CD4-positive, alpha-beta T cell treated with Interleukin-4 for 4 hours (primary cell): ENCODE measurements around the gene PRRG3.

Source experiments
- DNase-seq: peaks from one replicate; pipeline ENCODE4 v3.0.0-alpha.2; 2020

The PRRG3 gene

DNA sequence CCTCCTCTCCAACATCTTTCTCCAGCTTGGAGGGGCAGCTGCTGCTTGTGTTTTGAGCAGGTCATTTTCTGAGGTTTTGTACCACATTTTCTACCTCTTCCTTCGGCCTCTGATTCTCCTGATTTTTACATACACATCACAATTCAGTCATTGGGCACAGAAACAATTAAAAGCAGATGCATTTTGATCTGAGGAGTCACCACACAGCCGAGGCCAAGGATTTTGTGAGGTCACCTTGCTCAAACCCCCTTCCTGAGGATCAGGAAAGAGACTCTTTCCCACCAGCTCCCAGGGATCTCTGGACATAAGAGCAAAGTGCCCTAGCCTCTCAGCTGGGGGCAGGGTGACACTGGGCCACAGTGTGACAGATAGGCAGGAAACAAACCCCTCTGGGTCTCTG is 15.2 kb downstream of the PRRG3 start:
- no peak for DNase-seq

DNA sequence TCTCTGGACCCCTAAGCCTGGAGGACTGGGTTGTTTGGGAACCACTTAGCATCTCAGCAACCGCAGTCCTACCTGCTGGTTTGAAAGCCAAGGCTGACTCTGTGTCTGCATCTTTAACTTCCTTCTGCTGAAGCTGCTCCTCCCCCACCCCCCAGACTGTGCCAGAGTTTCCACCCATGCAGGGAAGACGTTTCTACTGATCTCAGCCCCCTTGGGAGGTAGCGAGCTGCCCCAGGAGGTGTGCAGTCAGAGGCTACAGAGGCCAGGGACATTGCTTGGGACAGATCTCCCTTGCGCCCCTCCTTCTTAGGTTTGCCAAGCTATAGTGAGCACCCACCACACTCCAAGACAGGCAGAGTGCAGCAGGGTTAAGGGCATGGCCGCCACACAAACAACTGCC is 15.9 kb downstream of the PRRG3 start:
- DNase-seq: no peak

DNA sequence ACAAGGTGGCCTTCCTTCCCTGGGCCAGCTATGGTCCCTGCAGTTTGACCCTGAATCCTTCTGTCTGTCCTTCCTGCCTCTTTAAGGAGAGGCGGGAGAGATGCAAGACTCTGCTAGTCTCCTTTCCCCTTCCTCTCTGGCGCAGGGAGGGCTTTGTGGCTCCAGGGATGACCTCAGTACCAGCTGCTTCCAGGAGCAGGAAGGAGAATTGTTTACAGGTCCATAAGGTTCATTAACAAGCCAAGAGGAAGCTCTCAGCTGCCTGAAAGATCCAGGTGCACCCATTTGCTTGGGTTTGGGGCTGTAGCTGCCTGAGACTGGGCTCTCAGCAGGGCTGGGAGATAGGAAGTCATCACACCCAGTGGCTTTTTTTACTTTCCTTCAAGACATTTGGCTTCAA is 16.5 kb downstream of the PRRG3 start:
- DNase-seq: no peak

DNA sequence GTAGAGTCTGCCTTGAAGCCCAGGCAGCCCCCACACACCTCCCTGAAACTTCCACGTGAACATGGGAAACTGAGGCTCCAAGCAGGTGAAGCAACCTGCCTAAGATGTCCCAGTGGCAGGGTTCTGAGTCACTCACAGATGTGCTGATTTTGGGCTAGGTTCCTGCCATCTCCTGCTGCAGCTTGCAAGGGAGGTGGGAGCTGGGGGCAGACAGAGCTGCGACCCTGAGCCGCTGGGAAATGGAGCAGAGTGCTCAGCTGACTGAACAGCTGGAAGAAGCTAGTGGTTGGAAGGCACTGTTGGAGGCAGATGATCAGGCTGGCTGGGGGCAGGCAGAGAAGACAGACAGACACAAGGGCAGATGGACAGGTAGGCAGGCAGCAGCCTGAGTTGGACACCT is 17.0 kb downstream of the PRRG3 start:
- no peak for DNase-seq

DNA sequence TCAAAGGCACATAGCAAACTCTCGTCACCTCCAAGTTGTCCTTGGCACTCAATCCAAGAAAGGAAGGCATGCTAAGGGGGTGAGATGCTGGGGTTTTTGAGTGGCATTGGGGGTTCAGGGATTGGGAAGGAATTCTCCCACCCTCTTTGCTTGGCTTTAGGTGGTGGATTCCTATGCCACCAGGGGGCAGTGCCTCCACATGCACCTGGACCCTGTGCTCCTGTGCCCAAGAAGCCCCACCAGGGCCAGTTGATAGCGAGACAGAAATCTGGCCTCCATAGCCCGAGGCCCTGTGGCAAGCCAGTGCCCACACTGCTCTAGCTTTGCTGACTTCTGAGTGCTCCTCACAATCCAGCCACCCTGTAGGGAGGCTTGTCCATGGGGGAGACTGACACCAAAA is 18.6 kb downstream of the PRRG3 start:
- DNase-seq: no peak

DNA sequence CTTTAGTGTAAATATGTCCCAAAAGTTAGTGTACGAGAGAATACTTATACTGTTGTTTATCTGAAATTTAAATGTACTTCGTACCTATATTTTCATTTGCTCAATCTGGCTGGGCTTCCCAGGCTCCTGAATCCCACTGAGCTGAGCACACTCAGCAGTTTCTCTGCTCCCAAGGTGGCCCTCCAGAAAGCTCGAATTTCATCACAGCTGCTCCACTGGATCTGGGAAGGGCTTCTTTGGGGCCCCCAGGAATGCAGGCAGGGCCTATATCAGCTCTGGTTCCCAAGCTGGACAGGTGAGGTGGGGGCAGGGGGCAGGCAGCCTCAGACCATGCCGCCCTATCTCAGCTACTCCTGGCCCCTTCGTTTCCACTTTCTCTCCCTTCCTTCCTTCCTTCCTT is 19.1 kb downstream of the PRRG3 start:
- DNase-seq: no peak

DNA sequence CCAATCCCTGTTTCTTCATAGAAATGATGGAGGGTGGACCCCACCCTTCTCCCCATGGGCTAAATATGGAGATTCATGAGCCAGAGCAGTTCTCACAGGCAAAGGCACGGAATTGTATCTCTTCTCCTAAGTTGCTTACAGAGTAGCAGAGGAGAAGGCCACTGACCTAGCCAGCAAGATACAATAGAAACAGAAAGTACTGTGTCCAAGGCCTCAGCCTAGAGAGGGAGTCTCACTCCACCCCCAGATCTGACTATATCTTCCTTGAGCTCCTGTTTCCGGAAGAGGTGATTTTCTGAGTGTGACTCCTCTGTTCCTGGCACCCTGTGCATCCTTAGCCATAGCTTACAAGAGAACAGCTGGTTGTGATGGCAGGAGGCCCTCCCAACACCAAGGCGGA is 20.5 kb downstream of the PRRG3 start, which contains the start of gene FATE1:
FATE1 (plus strand) TSS at position 284 of the 400 bp plus-strand sequence; CDS start at position 369, 85 bp downstream.
- DNase-seq: no peak

DNA sequence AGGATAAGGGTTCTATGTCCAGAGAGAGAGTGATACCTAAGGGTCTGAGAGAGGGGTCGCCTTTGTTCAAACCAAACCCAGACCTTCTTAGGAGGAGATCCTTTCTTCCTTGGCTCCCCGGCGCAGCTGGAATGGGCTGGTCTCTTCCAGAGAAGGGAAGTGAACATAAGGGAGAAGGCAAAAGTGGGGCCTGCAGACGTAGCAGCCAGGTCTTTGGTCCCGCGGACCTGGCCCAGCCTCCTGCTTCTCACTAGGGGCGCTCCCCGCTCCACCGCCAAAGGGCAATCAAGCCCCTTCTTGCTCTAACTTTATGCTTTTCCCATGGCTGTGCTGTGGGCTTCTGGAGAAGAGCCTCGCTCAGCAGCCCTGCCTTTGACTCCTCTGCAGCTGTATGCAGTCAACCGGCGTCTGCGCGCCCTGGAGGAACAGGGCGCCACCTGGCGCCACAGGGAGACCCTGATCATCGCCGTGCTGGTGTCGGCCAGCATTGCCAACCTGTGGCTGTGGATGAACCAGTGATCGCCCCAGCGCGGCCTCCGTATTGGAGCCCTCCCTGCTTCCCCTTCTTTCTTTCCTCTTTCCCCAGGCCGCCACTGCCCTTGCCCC is 27.1 kb downstream of the PRRG3 start:
- DNase-seq: no peak

DNA sequence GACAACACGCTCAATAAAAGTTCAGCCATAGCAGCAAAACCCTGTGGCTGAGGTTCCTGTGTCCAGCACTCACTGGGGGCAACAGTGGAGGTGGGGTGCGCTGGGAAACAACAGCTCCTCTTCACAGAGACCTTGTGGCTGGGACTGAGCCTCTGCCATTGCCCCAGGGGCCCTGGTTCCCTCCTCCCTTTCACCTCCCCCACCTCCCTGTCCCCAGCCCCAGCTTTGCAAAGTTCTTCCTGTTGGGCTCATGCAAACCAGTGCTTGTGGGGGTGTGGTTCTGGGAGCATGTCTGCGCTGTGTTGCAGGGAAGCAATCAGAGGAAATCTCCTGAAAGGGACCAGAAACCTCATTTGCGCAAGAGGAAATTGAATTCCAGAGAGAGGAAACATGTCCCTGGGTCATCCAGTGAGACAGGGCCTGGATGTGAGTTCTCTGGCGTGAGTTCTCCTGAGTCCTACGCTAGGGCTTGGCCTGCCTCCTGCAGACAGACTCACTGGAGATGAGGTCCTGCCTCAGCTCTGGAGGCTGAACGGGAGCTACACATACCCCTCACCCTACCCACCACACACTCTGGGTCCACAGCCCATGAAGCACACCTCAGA is 28.0 kb downstream of the PRRG3 start:
- no peak for DNase-seq

DNA sequence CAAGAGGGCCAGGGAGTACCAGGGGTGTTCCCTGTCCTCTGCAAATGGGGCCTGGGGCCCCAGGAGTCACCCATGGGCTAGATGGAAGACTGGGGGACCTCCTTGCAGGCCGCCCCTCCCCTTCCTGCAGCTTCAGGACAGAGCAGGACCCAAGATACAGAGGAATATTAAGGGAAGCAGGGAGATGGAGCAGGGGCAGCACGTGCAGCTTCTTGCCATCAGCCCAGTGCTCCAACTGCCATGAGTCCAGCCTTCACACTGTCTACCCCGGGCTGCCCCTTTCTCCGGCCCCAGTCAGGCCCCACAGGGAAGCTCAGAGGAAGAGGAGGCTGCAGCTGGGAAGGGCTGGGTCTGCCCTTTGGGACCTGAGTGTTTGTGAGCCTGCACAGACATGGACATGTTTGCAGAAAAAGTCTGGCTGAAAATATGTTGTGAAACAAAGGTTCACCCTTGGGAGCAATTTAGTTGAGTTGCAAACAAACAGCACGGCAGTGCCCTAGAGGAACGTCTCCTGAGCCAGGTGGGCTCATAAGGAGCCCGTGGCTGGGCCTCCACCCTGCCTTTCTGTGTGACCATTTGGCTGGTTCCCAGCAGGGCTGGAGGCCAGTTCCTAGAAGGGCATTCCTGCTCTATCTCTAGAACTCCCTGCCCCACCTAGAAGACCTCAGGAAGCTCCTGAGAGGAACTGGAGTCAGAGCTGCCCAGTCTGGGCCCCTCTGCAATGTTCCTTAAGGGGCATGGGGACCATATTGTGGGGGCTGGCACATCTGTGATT is 29.5 kb downstream of the PRRG3 start:
- no peak for DNase-seq

DNA sequence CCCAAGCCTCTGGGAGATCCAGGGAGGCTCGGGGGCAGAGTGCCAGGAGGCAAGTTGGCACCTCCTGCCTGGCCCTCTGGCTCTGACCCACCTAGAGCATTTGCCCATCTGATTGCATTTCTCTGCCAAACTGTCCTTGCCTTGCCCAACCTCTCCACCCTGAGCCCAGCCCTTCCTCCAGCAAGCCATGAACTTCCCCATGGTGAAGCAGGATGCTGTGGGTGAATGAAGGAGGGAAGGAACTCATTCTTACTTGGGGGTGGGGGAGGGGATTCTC is 30.0 kb downstream of the PRRG3 start:
- DNase-seq: no peak

DNA sequence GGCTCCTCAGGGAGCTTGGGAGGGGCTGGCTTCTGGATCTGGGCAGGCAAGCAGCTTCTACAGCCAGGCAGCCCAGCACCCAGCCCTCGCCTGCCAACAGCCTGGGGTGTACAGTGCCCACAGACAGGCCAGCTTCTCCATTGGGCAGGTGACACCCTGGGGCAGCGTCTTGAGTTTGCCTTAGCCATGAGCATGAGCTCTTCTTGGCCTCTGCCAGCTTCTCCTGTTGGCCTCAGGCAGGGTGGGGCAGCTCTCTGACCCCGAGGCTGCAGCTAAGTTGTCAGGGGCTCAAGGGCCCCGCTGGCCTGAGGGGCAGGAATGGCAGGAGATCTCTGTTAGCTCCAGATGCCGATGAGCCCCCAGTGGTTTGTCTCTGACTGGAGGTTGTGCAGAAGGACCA is 31.5 kb downstream of the PRRG3 start:
- no peak for DNase-seq

DNA sequence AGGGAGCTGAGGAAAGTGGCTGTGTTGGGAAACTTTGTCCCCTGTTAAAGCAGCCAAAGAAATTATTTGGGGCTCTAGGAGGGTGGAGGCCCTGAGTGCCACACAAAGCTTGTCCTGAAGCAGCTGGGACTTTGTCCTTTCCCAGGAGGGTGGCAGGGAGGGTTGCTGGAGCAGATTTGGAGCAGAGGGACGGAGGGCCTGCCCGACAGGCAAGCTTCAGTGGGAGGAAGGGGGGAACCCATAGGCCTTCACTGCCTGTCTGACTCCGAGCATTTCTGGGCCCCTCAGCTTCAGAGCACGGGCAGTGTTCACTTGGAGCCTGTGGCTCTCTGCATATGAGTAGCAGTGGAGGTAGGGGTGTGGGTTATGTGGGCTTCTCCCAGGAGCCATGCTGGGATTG is 32.1 kb downstream of the PRRG3 start:
- no peak for DNase-seq

DNA sequence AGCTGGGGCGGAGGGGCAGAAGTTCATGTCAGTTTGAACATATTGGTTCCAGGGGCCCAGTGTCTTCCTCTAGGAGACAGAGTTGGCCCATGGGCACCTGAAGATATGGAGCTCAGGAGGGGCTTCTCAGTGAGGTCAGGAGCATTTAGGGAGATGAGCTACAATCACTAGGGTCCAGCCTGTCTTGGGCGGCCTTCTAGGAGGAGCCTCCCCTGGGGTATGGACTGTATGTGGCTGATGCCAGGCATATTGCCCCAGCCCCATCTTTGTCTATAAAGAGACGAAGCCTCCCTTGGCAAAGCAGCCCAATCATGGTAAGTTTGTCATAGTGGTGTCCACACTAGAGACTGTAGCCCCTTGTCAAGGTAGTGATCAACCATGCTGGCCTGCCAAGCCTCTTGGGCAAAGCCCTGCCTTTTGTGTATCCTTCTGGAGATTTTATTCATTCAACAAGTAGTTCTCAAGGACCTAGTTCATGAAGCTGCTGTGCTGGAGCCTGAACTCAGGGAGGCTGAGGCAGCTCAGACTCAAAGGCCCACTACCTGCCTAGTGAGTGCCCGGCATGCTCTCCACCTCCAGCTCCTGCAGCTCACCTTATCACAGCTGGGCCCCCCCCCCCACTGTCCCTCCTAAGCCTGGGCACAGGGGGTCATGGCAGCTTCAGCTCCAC is 33.9 kb downstream of the PRRG3 start:
- no peak for DNase-seq

DNA sequence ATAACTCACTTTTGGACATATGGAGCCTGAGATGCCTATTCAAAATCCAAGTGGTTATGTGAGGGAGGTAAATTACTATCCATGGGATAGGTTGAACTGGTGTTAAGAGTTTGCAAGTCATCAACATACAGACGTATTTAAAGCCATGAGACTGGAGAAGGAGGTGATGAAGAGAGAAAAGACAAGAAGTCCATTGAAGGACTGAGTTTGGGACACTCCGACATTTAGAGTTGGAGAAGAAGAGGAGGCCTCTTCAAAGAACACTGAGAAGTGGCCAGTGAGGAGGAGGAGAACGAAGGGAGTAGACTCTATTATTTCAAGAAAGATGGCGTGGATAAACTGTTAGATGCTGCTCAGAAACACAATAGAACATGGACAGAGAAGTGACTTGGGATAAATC is 39.2 kb downstream of the PRRG3 start, which contains the start of gene CNGA2:
CNGA2 (plus strand) TSS at position 301 of the 400 bp plus-strand sequence. CDS start 3,738 bp downstream, outside the sequence.
- no peak for DNase-seq

DNA sequence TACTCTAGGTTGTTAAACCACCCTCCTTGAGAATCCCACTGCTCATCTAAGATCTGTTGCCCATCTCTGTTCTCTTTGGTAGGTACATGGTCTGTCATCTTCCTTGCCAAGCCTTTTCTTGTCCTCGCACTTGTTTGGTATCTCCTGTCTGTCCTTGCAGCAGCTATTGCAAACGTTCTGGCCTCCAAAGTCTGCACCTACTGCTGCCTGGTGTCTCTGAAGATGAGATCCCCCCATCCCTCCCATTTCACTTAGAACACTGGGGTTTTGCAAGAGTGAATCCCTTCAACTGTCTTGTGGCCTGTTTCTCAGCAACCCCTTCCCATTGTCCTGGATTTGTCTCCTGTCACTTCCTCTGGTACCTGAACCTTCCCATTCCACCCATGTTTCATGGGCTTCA is 40.0 kb downstream of the PRRG3 start:
- DNase-seq: no peak

DNA sequence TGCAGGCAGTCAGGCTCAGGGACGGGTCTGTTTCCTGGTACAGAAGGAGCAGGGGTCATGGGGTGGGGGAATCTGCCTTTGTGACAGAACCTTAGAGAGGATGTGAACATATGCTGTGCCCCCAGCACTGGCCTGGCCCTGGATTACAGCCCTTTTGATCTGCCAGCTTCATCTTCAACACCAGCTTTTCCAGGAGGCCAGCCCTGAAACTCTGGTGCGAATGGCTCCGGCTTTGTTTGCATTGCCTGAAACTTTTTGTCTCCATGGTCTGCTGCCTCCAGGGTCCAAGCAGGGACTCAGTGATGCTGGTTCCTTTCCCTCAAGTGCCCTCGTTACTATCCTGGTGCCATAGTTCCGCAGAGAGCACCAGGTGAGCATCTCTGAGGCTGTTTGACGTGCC is 41.4 kb downstream of the PRRG3 start:
- DNase-seq: no peak

DNA sequence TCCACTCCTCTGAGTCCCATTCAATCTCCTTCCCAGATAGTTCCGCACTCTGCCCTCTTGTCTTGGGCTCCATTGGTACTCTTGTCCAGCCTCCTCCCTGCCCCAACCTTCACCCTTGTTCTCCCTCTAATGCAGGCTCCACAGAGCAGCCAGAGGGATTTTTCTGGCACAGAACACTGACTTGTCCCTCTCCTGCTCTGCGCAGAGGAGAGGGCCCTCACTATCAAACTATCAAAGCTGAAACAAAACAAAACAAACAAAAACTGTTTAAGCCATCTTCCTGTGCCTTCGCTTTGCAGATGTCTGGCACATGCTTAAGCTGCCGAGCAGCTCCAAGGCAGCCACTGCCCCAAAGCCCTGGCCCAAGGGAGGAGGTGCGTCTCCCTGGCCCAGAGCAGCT is 42.2 kb downstream of the PRRG3 start:
- DNase-seq: no peak

DNA sequence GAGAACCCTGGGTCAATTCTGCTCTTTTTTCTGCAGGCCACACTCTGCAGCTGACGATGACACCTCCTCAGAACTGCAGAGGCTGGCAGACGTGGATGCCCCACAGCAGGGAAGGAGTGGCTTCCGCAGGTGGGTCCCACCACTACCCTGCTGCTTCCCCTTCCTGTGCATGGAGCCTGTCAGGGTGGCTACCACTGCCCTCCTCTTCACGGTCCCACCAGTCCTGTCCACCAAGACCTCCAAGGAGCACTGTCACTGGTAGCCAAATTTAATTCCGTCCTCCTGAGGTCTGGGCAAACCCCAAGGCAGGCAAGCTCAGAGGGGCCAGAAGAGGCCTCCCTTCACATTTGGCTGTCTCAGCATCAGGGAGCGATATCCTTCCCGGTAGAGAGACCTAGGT is 43.5 kb downstream of the PRRG3 start:
- no peak for DNase-seq

DNA sequence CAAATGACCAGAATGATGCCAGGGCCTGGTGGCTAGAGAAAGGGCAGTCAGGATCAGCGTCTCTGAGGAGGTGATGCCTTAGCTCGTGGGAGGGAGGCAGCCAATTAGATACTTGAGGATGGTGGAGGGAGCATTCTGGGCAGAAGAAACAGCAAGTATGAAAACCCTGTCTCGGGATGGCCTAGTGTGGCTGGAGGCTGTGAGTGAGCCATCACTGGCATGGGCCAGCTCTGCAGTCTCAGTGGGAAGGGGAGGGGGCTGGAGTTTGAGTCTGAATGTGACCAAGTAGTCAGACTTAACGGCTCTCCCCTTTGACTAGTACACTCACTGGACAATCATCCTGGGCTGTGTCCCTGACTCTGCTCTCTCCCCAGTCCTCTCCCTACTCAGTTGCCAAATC is 46.3 kb downstream of the PRRG3 start:
- DNase-seq: no peak

DNA sequence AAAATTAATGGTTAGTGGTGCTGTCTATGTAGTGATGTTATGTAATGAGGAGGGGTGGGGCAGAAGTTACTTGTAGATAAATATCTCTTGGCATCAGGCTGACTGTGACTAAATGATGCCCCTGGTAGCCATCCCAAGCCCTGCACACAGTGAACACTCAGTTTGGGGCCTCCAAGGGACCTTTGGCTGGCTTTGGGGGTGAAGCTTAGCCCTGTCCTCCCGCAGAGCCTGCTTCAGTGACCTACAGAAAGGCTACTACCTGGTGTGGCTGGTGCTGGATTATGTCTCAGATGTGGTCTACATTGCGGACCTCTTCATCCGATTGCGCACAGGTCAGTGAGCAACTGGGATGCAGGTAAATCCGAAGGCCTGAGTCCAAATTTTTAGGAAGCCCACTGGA is 47.1 kb downstream of the PRRG3 start:
- DNase-seq: no peak

DNA sequence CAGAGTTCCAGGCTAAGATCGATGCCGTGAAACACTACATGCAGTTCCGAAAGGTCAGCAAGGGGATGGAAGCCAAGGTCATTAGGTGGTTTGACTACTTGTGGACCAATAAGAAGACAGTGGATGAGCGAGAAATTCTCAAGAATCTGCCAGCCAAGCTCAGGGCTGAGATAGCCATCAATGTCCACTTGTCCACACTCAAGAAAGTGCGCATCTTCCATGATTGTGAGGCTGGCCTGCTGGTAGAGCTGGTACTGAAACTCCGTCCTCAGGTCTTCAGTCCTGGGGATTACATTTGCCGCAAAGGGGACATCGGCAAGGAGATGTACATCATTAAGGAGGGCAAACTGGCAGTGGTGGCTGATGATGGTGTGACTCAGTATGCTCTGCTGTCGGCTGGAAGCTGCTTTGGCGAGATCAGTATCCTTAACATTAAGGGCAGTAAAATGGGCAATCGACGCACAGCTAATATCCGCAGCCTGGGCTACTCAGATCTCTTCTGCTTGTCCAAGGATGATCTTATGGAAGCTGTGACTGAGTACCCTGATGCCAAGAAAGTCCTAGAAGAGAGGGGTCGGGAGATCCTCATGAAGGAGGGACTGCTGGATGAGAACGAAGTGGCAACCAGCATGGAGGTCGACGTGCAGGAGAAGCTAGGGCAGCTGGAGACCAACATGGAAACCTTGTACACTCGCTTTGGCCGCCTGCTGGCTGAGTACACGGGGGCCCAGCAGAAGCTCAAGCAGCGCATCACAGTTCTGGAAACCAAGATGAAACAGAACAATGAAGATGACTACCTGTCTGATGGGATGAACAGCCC is 48.6 kb downstream of the PRRG3 start:
- DNase-seq: no peak

DNA sequence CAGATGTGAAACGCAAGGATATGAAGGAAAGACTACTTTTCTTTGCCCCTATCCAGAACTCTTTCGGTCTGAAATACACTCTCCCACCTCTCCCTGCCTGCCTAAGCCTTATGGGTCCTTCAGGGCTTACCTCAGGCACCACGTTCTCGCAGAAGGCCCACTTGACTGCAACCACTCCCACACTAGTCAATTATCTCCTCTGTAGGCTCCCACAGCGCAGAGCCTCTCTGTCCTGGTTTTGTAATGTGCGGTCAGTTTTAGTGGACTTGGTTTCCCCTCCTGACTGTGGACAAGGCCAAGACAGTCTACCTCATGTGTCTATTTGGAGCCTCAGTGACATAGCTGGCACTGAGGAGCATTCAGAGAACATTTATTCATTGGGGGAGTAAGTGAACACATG is 50.4 kb downstream of the PRRG3 start:
- DNase-seq: no peak
